Prostate gland (tissue), 2 donors: ENCODE measurements around the gene KANSL1.

ENCODE experiments used
- CTCF ChIP-seq, 4 experiments: fragments of 200-600 bp in 2 of 4; fragments of 450-650 bp in 2 of 4; sonication (generic) in 2 of 4; IDR thresholded peaks; 1 replicate in 3 of 4; 2 replicates in 1 of 4; pipeline ENCODE4 v1.5.1; 2016 to 2019; ENCODE audit warnings: antibody characterized with exemption in 4 of 4, mild to moderate bottlenecking in 2 of 4, moderate library complexity in 2 of 4
- POLR2A ChIP-seq: fragments of 450-650 bp; IDR thresholded peaks from one replicate; pipeline ENCODE4 v1.6.1; 2016; ENCODE audit warnings: antibody characterized with exemption, mild to moderate bottlenecking
- POLR2AphosphoS5 ChIP-seq: sonication (generic); formaldehyde crosslinking; IDR thresholded peaks from one replicate; pipeline ENCODE4 v1.6.1; 2017; ENCODE audit warnings: antibody characterized with exemption

- TF ChIP-seq CTCF (IDR thresholded peaks at IDR 0.05) (no peak), POLR2AphosphoS5 (no peak), POLR2A (no peak)
These were observed 164.2 kb downstream of the KANSL1 start for GRCh38 chr17:46028981-46029565.
